Vagina (tissue), 2 donors: ENCODE measurements around the gene DET1.

ENCODE experiments used
- POLR2A ChIP-seq, 2 donors: fragments of 450-650 bp; IDR thresholded peaks; one replicate each; pipeline ENCODE4 v1.6.1; 2017; ENCODE audit warnings: antibody characterized with exemption in 2 of 2, mild to moderate bottlenecking in 2 of 2, moderate library complexity in 2 of 2
- TF ChIP-seq, protein P1 (sequence below), 3 experiments: fragments of 450-650 bp in 2 of 3; fragments of 200-600 bp in 1 of 3; sonication (generic) in 1 of 3; IDR thresholded peaks; one replicate each; pipeline ENCODE4 v1.5.1; 2017 to 2019; ENCODE audit warnings: antibody characterized with exemption in 3 of 3, mild to moderate bottlenecking in 2 of 3, moderate library complexity in 2 of 3

GRCh38 chr15:88511161-88511560 lies 35.3 kb downstream of the DET1 start:
- TF ChIP-seq POLR2A (IDR thresholded peaks at IDR 0.05), result no peak
- TF ChIP-seq, protein P1, sequence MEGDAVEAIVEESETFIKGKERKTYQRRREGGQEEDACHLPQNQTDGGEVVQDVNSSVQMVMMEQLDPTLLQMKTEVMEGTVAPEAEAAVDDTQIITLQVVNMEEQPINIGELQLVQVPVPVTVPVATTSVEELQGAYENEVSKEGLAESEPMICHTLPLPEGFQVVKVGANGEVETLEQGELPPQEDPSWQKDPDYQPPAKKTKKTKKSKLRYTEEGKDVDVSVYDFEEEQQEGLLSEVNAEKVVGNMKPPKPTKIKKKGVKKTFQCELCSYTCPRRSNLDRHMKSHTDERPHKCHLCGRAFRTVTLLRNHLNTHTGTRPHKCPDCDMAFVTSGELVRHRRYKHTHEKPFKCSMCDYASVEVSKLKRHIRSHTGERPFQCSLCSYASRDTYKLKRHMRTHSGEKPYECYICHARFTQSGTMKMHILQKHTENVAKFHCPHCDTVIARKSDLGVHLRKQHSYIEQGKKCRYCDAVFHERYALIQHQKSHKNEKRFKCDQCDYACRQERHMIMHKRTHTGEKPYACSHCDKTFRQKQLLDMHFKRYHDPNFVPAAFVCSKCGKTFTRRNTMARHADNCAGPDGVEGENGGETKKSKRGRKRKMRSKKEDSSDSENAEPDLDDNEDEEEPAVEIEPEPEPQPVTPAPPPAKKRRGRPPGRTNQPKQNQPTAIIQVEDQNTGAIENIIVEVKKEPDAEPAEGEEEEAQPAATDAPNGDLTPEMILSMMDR (IDR thresholded peaks at IDR 0.05), result no peak
